Lower lobe of right lung (tissue), 2 donors: ENCODE measurements around the gene TMEM196. TPM values are rescaled to one million over a fixed set of nuclear protein-coding genes. Genes with fewer than 3 reads are reported as not detected.

Source experiments
- ATAC-seq, 2 donors: fragments of 200-7000 bp; cut with Tn5 transposase; one replicate each; pipeline ENCODE4 v1.9.1; 2020 to 2022; ENCODE audit warnings: mild to moderate bottlenecking in 2 of 2, moderate library complexity in 2 of 2
- DNase-seq: peaks from one replicate; pipeline ENCODE4 v3.0.0-alpha.2; 2020
- H3K27ac ChIP-seq: fragments of 200-600 bp; one replicate; pipeline ENCODE4 v1.8.0; 2022
- H3K27me3 ChIP-seq: fragments of 200-600 bp; one replicate; pipeline ENCODE4 v1.8.0; 2022; ENCODE audit warnings: low read depth
- H3K36me3 ChIP-seq: fragments of 200-600 bp; one replicate; pipeline ENCODE4 v1.8.0; 2022; ENCODE audit warnings: mild to moderate bottlenecking
- H3K4me1 ChIP-seq: fragments of 200-600 bp; one replicate; pipeline ENCODE4 v1.8.0; 2022
- H3K4me3 ChIP-seq: fragments of 200-600 bp; one replicate; pipeline ENCODE4 v1.8.0; 2022; ENCODE audit warnings: mild to moderate bottlenecking
- H3K9me3 ChIP-seq: fragments of 200-600 bp; one replicate; pipeline ENCODE4 v1.8.0; 2022
- CTCF ChIP-seq: fragments of 200-600 bp; IDR thresholded peaks from one replicate; pipeline ENCODE4 v1.8.0; 2022; ENCODE audit warnings: antibody characterized with exemption, mild to moderate bottlenecking
- intact Hi-C: fragments of 100-400 bp; cut with DNase I; formaldehyde crosslinking; loops from one replicate; pipeline ENCODE4 v1.11.0; 2022
- total RNA-seq: library from RNA; stranded (reverse); fragmentation: NEBNext Ultra II Directional; extraction: Animal tissue kit (Norgen Biotek cat#: 25700); gene quantifications from one replicate; pipeline ENCODE4 v1.2.1, GENCODE V29; 2021
- donor health status: DM: no; HTN: yes; CAD: no; lungs with severe emphysema.

The TMEM196 gene
- total RNA-seq, 1 donor from 2014 or later, result not detected

- no peaks in the 10 kb centered on the region for H3K9me3 ChIP-seq
- no peaks in the 10 kb centered on the region for H3K27me3 ChIP-seq
- H3K36me3 ChIP-seq, result no peaks in the 10 kb centered on the region
- DNase-seq (no peak), ATAC-seq (no peak)
- TF ChIP-seq CTCF, result no peak
- intact Hi-C loops, result no loop called here
- no peak overlapping the region for H3K4me3 ChIP-seq
- no peak overlapping the region for H3K27ac ChIP-seq
- H3K4me1 ChIP-seq, result no peaks in the 10 kb centered on the region
Observed at GRCh38 chr7:19798986-19799385, 25.6 kb upstream of the TMEM196 start.

- ATAC-seq (no peak), DNase-seq (no peak)
- no peak for TF ChIP-seq CTCF
- H3K27ac ChIP-seq, result no peak overlapping the region
- no peak overlapping the region for H3K4me3 ChIP-seq
- H3K36me3 ChIP-seq, result no peaks in the 10 kb centered on the region
- H3K9me3 ChIP-seq, result no peaks in the 10 kb centered on the region
- no peaks in the 10 kb centered on the region for H3K4me1 ChIP-seq
- H3K27me3 ChIP-seq, result no peaks in the 10 kb centered on the region
- intact Hi-C loops, result no loop called here
Observed at GRCh38 chr7:19783541-19783940, 10.1 kb upstream of the TMEM196 start.

- H3K4me1 ChIP-seq, result peaks cover 10% of the 10 kb centered on the region
- H3K27me3 ChIP-seq, result peaks cover 32% of the 10 kb centered on the region
- no peak for TF ChIP-seq CTCF
- H3K36me3 ChIP-seq, result no peaks in the 10 kb centered on the region
- no peak overlapping the region for H3K27ac ChIP-seq
- intact Hi-C loops, result no loop called here
- H3K4me3 ChIP-seq, result no peak overlapping the region
- DNase-seq (no peak), ATAC-seq (no peak)
- no peaks in the 10 kb centered on the region for H3K9me3 ChIP-seq
Observed at GRCh38 chr7:19776981-19777380, 3.6 kb upstream of the TMEM196 start.

- intact Hi-C loops, result no loop called here
- DNase-seq, result no peak
- Histone ChIP-seq H3K27ac (no peak overlapping the region), H3K4me1 (peaks cover 10% of the 10 kb centered on the region), H3K27me3 (peaks cover 37% of the 10 kb centered on the region), H3K4me3 (no peak overlapping the region), H3K9me3 (no peaks in the 10 kb centered on the region), H3K36me3 (no peaks in the 10 kb centered on the region)
- TF ChIP-seq CTCF, result no peak
- no peak for ATAC-seq
Observed at GRCh38 chr7:19775578-19775977, 2.2 kb upstream of the TMEM196 start.

GRCh38 chr7:19772306-19772705 lies 1.1 kb downstream of the TMEM196 start:
- H3K4me1 ChIP-seq, result peaks cover 10% of the 10 kb centered on the region
- DNase-seq (no peak), ATAC-seq (no peak)
- H3K36me3 ChIP-seq, result no peaks in the 10 kb centered on the region
- intact Hi-C loops, result no loop called here
- H3K9me3 ChIP-seq, result no peaks in the 10 kb centered on the region
- TF ChIP-seq CTCF, result no peak
- no peak overlapping the region for H3K4me3 ChIP-seq
- H3K27me3 ChIP-seq, result peaks cover 37% of the 10 kb centered on the region
- no peak overlapping the region for H3K27ac ChIP-seq

GRCh38 chr7:19762631-19763030 lies 10.8 kb downstream of the TMEM196 start:
- DNase-seq, result no peak
- no peak for TF ChIP-seq CTCF

More at GRCh38 chr7:19762631-19763030, 10.8 kb downstream of the TMEM196 start:
- Histone ChIP-seq H3K4me3 (no peak overlapping the region), H3K36me3 (no peaks in the 10 kb centered on the region), H3K4me1 (no peaks in the 10 kb centered on the region), H3K27ac (no peak overlapping the region), H3K9me3 (no peaks in the 10 kb centered on the region), H3K27me3 (no peaks in the 10 kb centered on the region)
- intact Hi-C loops, result no loop called here
- ATAC-seq, result no peak
